Breast epithelium (tissue), 3 donors: ENCODE measurements around the gene UBASH3B.

ENCODE experiments used
- POLR2AphosphoS5 ChIP-seq, 3 donors: sonication (generic); formaldehyde crosslinking; IDR thresholded peaks; one replicate each; pipeline ENCODE4 v1.6.1; 2017; ENCODE audit warnings: antibody characterized with exemption in 3 of 3
- TF ChIP-seq, protein P1 (sequence below), 3 donors: fragments of 450-650 bp; IDR thresholded peaks; one replicate each; pipeline ENCODE4 v1.5.1; 2016 to 2017; ENCODE audit warnings: antibody characterized with exemption in 3 of 3, mild to moderate bottlenecking in 3 of 3, moderate library complexity in 3 of 3

DNA sequence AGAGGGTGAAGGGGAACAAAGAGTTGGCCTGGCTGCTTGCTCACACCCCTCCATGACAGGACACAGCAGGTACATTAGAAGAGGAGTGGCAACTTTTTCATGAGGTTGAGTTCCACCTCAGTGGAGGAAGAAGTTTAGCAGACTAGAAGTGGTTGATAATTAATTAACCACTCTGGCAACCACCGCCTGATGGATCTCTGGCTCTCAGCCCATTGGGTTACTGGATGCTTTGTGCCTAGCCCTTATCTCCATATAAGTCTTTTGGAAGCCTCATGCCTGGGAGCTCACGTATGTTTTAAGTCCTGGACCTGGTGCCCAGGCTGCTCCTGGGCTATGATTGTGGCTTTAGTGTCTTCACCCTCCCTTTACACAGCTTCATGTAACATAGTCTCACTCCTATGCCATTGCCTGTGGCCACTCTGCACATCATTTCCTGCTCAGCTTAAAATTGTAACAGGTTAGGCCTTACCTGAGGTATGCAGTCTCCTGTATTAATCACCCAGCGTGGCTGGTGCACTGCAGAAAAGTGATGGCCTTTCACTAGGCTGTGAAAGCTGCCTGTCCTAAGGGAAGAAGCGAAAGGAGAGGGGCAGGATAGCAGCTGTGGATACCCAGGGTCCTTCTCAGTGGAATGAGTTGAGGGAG, 110.1 kb downstream of the UBASH3B start:
- TF ChIP-seq, protein P1, sequence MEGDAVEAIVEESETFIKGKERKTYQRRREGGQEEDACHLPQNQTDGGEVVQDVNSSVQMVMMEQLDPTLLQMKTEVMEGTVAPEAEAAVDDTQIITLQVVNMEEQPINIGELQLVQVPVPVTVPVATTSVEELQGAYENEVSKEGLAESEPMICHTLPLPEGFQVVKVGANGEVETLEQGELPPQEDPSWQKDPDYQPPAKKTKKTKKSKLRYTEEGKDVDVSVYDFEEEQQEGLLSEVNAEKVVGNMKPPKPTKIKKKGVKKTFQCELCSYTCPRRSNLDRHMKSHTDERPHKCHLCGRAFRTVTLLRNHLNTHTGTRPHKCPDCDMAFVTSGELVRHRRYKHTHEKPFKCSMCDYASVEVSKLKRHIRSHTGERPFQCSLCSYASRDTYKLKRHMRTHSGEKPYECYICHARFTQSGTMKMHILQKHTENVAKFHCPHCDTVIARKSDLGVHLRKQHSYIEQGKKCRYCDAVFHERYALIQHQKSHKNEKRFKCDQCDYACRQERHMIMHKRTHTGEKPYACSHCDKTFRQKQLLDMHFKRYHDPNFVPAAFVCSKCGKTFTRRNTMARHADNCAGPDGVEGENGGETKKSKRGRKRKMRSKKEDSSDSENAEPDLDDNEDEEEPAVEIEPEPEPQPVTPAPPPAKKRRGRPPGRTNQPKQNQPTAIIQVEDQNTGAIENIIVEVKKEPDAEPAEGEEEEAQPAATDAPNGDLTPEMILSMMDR (IDR thresholded peaks at IDR 0.05) = no peak
- no peak for TF ChIP-seq POLR2AphosphoS5 (IDR thresholded peaks at IDR 0.05)
